HepG2 (cell line): Measurements from ENCODE around the gene LZTS2. TPM values are rescaled to one million over a fixed set of nuclear protein-coding genes. Genes with fewer than 3 reads are reported as not detected.

ENCODE experiments used
- AFF4 ChIP-seq: sonication (generic); formaldehyde crosslinking; IDR thresholded peaks from 2 replicates; pipeline ENCODE4 v1.4.0; 2020; ENCODE audit warnings: missing genetic modification reagents
- CCAR2 ChIP-seq: fragments of 200-400 bp; formaldehyde crosslinking; optimal IDR thresholded peaks from 2 replicates; pipeline ENCODE3; 2018; ENCODE audit warnings: low read depth, mild to moderate bottlenecking, low read length, moderate library complexity
- CHCHD3 ChIP-seq: sonication (generic); formaldehyde crosslinking; IDR thresholded peaks from 2 replicates; pipeline ENCODE4 v1.8.0; 2022; ENCODE audit warnings: mild to moderate bottlenecking, missing genetic modification reagents, moderate library complexity
- HHEX ChIP-seq: IDR thresholded peaks from 2 replicates; pipeline ENCODE4 v1.6.1; 2016; ENCODE audit warnings: control low read depth
- HOXA3 ChIP-seq: sonication (generic); formaldehyde crosslinking; IDR thresholded peaks from 2 replicates; pipeline ENCODE4 v1.5.0; 2020; ENCODE audit warnings: missing genetic modification reagents
- HOXA7 ChIP-seq: sonication (generic); formaldehyde crosslinking; IDR thresholded peaks from 2 replicates; pipeline ENCODE4 v1.8.1; 2022; ENCODE audit warnings: mild to moderate bottlenecking, missing genetic modification reagents, moderate library complexity
- IKZF4 ChIP-seq: sonication (generic); formaldehyde crosslinking; IDR thresholded peaks from 2 replicates; pipeline ENCODE4 v1.5.1; 2020; ENCODE audit warnings: borderline replicate concordance, mild to moderate bottlenecking, low read depth, missing genetic modification reagents; ENCODE audit errors: not compliant biosample characterization
- JDP2 ChIP-seq: sonication (generic); formaldehyde crosslinking; IDR thresholded peaks from 2 replicates; pipeline ENCODE4 v1.8.1; 2022; ENCODE audit warnings: missing genetic modification reagents, borderline replicate concordance
- KDM3A ChIP-seq: IDR thresholded peaks from 2 replicates; pipeline ENCODE4 v1.6.1; 2018; ENCODE audit warnings: low read depth, missing compliant biosample characterization
- KDM5B ChIP-seq: sonication (generic); formaldehyde crosslinking; IDR thresholded peaks from 2 replicates; pipeline ENCODE4 v1.4.0; 2020; ENCODE audit warnings: missing genetic modification reagents, mild to moderate bottlenecking, borderline replicate concordance
- KLF11 ChIP-seq: IDR thresholded peaks from 2 replicates; pipeline ENCODE4 v1.6.1; 2016; ENCODE audit warnings: missing compliant biosample characterization
- POGZ ChIP-seq: sonication (generic); formaldehyde crosslinking; IDR thresholded peaks from 2 replicates; pipeline ENCODE4 v1.4.0; 2020; ENCODE audit warnings: mild to moderate bottlenecking, missing genetic modification reagents
- TAF1 ChIP-seq: sonication (generic); formaldehyde crosslinking; IDR thresholded peaks from 2 replicates; pipeline ENCODE4 v1.4.0; 2020; ENCODE audit warnings: missing genetic modification reagents
- TBP ChIP-seq: sonication (generic); formaldehyde crosslinking; IDR thresholded peaks from 2 replicates; pipeline ENCODE4 v1.5.0; 2020; ENCODE audit warnings: missing genetic modification reagents
- TFDP2 ChIP-seq: sonication (generic); formaldehyde crosslinking; IDR thresholded peaks from 2 replicates; pipeline ENCODE4 v1.4.0; 2020; ENCODE audit warnings: missing genetic modification reagents
- ZKSCAN8 ChIP-seq: IDR thresholded peaks from 2 replicates; pipeline ENCODE4 v1.6.1; 2016; ENCODE audit warnings: borderline replicate concordance, missing genetic modification reagents, missing compliant biosample characterization
- ZNF253 ChIP-seq: sonication (generic); formaldehyde crosslinking; IDR thresholded peaks from 2 replicates; pipeline ENCODE4 v1.8.0; 2022; ENCODE audit warnings: mild to moderate bottlenecking, missing genetic modification reagents, borderline replicate concordance
- ZNF280B ChIP-seq: sonication (generic); formaldehyde crosslinking; IDR thresholded peaks from 2 replicates; pipeline ENCODE4 v1.5.0; 2020; ENCODE audit warnings: missing genetic modification reagents, mild to moderate bottlenecking, borderline replicate concordance
- ZNF326 ChIP-seq: sonication (generic); formaldehyde crosslinking; IDR thresholded peaks from 2 replicates; pipeline ENCODE4 v1.4.0; 2020; ENCODE audit warnings: missing genetic modification reagents, borderline replicate concordance
- ZNF451 ChIP-seq: sonication (generic); formaldehyde crosslinking; IDR thresholded peaks from 2 replicates; pipeline ENCODE4 v1.5.0; 2020; ENCODE audit warnings: mild to moderate bottlenecking, missing genetic modification reagents
- ZNF564 ChIP-seq: sonication (generic); formaldehyde crosslinking; IDR thresholded peaks from 2 replicates; pipeline ENCODE4 v1.8.1; 2023; ENCODE audit warnings: mild to moderate bottlenecking, missing genetic modification reagents
- ZNF670 ChIP-seq: sonication (generic); formaldehyde crosslinking; IDR thresholded peaks from 2 replicates; pipeline ENCODE4 v1.8.0; 2022; ENCODE audit warnings: mild to moderate bottlenecking, missing genetic modification reagents, borderline replicate concordance
- ZSCAN9 ChIP-seq: IDR thresholded peaks from 2 replicates; pipeline ENCODE4 v1.6.1; 2016; ENCODE audit warnings: borderline replicate concordance
- polyA plus RNA-seq, 8 experiments: library from polyadenylated mRNA; depleted of rRNA in 3 of 8; stranded (reverse) in 7 of 8; unstranded in 1 of 8; fragments of >200 nt; fragmentation: Illumina TruSeq in 4 of 8; extraction: Trizol in 4 of 8; gene quantifications; 2 replicates each; pipeline versions ENCODE4 v1.2.1 to v1.2.3, GENCODE V29; 2011 to 2016; ENCODE audit warnings: low read depth in 4 of 8, missing spikeins in 1 of 8, mixed read lengths in 1 of 8; ENCODE audit not compliant: insufficient read depth in 1 of 8
- total RNA-seq, 5 experiments: library from RNA; depleted of rRNA; stranded (reverse); fragments of >200 nt; fragmentation: Illumina TruSeq; extraction: Trizol; gene quantifications; 2 replicates each; pipeline ENCODE4 v1.2.3, GENCODE V29; 2016; ENCODE audit warnings: low read depth in 1 of 5

LZTS2 gene
- total and polyA plus RNA-seq, 2 of the 13 experiments (the other 11 are each of a cell fraction or from before 2014, with no cell fraction given) = 43.6 to 65.6 TPM

- no peak for TF ChIP-seq ZNF326
- no peak; the same call in 1 of the 2 replicates for TF ChIP-seq ZNF670 (CRISPR knock-in tag)
- TF ChIP-seq POGZ (CRISPR knock-in tag) = no peak; the same call in 1 of the 2 replicates
- no peak for TF ChIP-seq HOXA7
- no peak for TF ChIP-seq CCAR2
- TF ChIP-seq ZNF253 (CRISPR knock-in tag) = no peak
- TF ChIP-seq IKZF4 (CRISPR knock-in tag) = peak; percentile 33
- peak; percentile 90 for TF ChIP-seq KDM5B (CRISPR knock-in tag)
- peak; percentile 33; the same call in 1 of the 2 replicates for TF ChIP-seq ZSCAN9 (CRISPR knock-in tag)
- TF ChIP-seq JDP2 (CRISPR knock-in tag) = no peak
- TF ChIP-seq CHCHD3 (CRISPR knock-in tag) = no peak
- TF ChIP-seq TBP (CRISPR knock-in tag) = no peak
- TF ChIP-seq ZNF280B (CRISPR knock-in tag) = peak; percentile 87
- peak; percentile 60 for TF ChIP-seq HOXA3
- no peak for TF ChIP-seq HHEX (CRISPR knock-in tag)
- TF ChIP-seq AFF4 (CRISPR knock-in tag) = peak; percentile 44; the same call in 1 of the 2 replicates
- no peak for TF ChIP-seq ZNF451 (CRISPR knock-in tag)
- TF ChIP-seq KDM3A (CRISPR knock-in tag) = peak; percentile 85; the same call in 1 of the 2 replicates
- TF ChIP-seq ZNF564 (CRISPR knock-in tag) = no peak; the same call in 1 of the 2 replicates
- TF ChIP-seq TAF1 (CRISPR knock-in tag) = peak; percentile 64
- no peak; the same call in 1 of the 2 replicates for TF ChIP-seq KLF11
- no peak for TF ChIP-seq ZKSCAN8 (CRISPR knock-in tag)
- peak; percentile 75 for TF ChIP-seq TFDP2 (CRISPR knock-in tag)
These were observed 442 bp upstream of the LZTS2 start (continued) for GRCh38 chr10:100998991-100999741.
